Calu3 (cell line): ENCODE data around the gene RSPRY1. TPM values are rescaled to one million over a fixed set of nuclear protein-coding genes. Genes with fewer than 3 reads are reported as not detected.

Experiments
- BruUV-seq: library from RNA; stranded (reverse); fragments of 400-500 nt; replicated peaks from 2 replicates; lab custom pipeline; 2021; lab: Mats Ljungman, UMichigan
- CTCF ChIA-PET: fragments of 300-600 bp; sonication (Branson Sonifier 250); formaldehyde crosslinking; loops from one replicate; lab custom pipeline; 2022; ENCODE audit warnings: antibody characterized with exemption; lab: Charles Lee
- DNase-seq: peaks from one replicate; pipeline ENCODE4 v3.0.0; 2022
- H3K27ac Mint-ChIP-seq: one replicate; pipeline ENCODE4 v1.8.0; 2022; ENCODE audit warnings: mixed read lengths; ENCODE audit not compliant: unreplicated experiment
- H3K27me3 Mint-ChIP-seq: one replicate; pipeline ENCODE4 v1.8.0; 2022; ENCODE audit warnings: mixed read lengths; ENCODE audit not compliant: unreplicated experiment
- H3K36me3 Mint-ChIP-seq: one replicate; pipeline ENCODE4 v1.8.0; 2022; ENCODE audit warnings: mild to moderate bottlenecking, moderate library complexity, mixed read lengths; ENCODE audit not compliant: insufficient read depth, unreplicated experiment
- H3K4me1 Mint-ChIP-seq: one replicate; pipeline ENCODE4 v1.8.0; 2022; ENCODE audit warnings: mild to moderate bottlenecking, low read depth, mixed read lengths; ENCODE audit not compliant: unreplicated experiment
- H3K4me3 Mint-ChIP-seq: one replicate; pipeline ENCODE4 v1.8.0; 2022; ENCODE audit warnings: mild to moderate bottlenecking, low read depth, moderate library complexity, mixed read lengths; ENCODE audit not compliant: unreplicated experiment
- H3K9me3 Mint-ChIP-seq: one replicate; pipeline ENCODE4 v1.8.0; 2022; ENCODE audit warnings: low read depth, mixed read lengths; ENCODE audit not compliant: unreplicated experiment
- intact Hi-C: fragments of 100-400 bp; cut with micrococcal nuclease; formaldehyde crosslinking; loops from one replicate; pipeline ENCODE4 v1.10.0; 2022; ENCODE audit not compliant: unreplicated experiment
- total RNA-seq: library from RNA; stranded (reverse); gene quantifications from 2 replicates; pipeline ENCODE4 v1.2.3, GENCODE V29; 2022
- TF ChIP-seq, protein P1 (sequence below): fragments of 200-600 bp; IDR thresholded peaks from one replicate; pipeline ENCODE4 v1.8.0; 2022; ENCODE audit warnings: antibody characterized with exemption; ENCODE audit not compliant: unreplicated experiment

The RSPRY1 gene
- total RNA-seq, 1 experiment from 2014 or later, result 43.6 TPM

DNA sequence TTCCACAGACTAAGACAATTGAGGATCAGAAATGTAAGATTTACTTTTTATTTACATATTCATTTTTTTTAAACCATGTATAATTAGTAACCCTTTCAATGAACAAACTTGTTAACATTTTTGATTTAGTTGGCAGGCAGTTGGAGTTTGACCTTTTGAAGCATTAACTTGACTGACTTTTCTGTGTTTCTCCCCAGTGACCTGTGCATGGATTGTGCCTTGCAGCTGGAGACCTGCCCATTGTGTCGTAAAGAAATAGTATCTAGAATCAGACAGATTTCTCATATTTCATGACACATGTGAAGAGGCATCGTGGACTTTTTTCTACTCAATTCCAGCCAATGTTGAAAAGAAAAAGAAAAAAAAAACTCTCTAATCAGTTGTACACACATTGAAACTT, 52.6 kb downstream of the RSPRY1 start:
- no peak for DNase-seq
- CTCF ChIA-PET, result no interaction called here
- no peak overlapping the region for H3K27ac Mint-ChIP-seq
- intact Hi-C loops, result no loop called here
- TF ChIP-seq, protein P1, sequence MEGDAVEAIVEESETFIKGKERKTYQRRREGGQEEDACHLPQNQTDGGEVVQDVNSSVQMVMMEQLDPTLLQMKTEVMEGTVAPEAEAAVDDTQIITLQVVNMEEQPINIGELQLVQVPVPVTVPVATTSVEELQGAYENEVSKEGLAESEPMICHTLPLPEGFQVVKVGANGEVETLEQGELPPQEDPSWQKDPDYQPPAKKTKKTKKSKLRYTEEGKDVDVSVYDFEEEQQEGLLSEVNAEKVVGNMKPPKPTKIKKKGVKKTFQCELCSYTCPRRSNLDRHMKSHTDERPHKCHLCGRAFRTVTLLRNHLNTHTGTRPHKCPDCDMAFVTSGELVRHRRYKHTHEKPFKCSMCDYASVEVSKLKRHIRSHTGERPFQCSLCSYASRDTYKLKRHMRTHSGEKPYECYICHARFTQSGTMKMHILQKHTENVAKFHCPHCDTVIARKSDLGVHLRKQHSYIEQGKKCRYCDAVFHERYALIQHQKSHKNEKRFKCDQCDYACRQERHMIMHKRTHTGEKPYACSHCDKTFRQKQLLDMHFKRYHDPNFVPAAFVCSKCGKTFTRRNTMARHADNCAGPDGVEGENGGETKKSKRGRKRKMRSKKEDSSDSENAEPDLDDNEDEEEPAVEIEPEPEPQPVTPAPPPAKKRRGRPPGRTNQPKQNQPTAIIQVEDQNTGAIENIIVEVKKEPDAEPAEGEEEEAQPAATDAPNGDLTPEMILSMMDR, result no peak
- no peaks in the 10 kb centered on the region for H3K4me1 Mint-ChIP-seq
- no peaks in the 10 kb centered on the region for H3K9me3 Mint-ChIP-seq
- no TSS peak for BruUV-seq
- no peaks in the 10 kb centered on the region for H3K27me3 Mint-ChIP-seq
- no peak overlapping the region for H3K4me3 Mint-ChIP-seq
- H3K36me3 Mint-ChIP-seq, result peaks cover 30% of the 10 kb centered on the region

DNA sequence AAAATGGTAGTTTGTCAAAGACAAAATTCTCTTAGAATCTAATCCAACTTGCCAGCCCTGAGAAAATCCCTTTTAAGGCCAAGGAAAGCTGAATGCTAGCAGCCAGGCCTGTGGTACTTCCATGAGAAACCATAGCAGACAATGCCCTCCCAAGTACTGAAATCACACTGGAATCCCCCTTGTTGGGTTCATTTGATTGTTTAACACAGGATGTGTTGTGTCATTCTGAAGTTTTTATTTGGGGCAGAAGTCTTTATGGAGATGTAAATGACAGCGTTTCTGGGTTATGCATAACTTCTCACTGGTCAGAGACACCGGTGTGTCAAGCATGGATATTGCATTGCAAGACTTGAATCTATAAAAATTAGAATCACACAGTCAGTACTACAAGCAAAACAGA, 53.0 kb downstream of the RSPRY1 start:
- CTCF ChIA-PET, result no interaction called here
- TF ChIP-seq, protein P1, result no peak
- Mint-ChIP-seq H3K36me3 (peaks cover 29% of the 10 kb centered on the region), H3K27me3 (no peaks in the 10 kb centered on the region), H3K4me3 (no peak overlapping the region), H3K9me3 (no peaks in the 10 kb centered on the region), H3K27ac (no peak overlapping the region), H3K4me1 (peaks cover under 1% of the 10 kb centered on the region)
- intact Hi-C loops, result no loop called here
- no TSS peak for BruUV-seq
- DNase-seq, result no peak

DNA sequence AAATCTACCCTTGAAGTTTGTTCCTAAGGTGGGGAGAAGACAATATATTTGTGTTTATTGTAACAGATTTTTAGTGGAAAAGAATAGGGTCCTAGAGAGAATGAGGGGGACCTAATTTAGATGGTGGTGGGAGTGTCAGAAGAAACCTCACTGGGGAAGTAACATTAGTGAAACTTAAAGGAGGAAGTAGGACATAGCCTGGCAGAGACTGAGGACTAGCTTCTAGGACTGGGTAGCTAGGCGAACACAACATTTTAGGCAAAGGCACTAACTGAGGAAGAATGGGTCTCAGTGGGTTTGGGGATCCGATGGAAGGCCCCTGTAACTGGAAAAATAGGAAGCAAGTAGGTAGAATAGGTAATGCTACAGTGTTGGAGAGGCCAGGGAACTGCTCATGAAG, 54.7 kb downstream of the RSPRY1 start:
- Mint-ChIP-seq H3K4me1 (peaks cover 9% of the 10 kb centered on the region), H3K36me3 (peaks cover 38% of the 10 kb centered on the region), H3K9me3 (no peaks in the 10 kb centered on the region), H3K4me3 (no peak overlapping the region), H3K27ac (peak overlapping the region; percentile 1), H3K27me3 (no peaks in the 10 kb centered on the region)
- no peak for DNase-seq
- BruUV-seq, result no TSS peak
- CTCF ChIA-PET, result no interaction called here
- TF ChIP-seq, protein P1, result no peak
- intact Hi-C loops, result loop anchor here (5.0 kb wide), 1 partner anchor 49 kb away; no protein-coding TSS in a partner anchor

DNA sequence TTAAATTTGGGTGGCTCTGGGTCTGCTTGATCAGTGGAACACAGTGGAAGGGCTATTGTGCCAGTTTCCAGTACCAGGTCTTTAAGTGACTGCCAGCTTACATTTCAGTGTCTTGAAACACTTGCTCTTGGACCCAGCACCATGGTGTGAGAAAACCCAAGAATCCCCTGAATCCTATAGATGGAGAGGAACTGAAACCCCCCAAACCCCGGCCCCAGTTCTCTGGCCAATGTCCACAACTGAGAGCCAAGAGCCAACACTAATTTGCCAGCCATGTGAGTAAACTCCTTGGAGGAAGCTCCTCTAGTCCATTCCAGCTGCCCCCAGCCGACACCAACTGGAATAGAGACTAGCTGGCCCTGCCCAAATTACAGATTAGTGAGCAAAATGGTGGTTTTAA, 56.5 kb downstream of the RSPRY1 start:
- Mint-ChIP-seq H3K27ac (no peak overlapping the region), H3K9me3 (no peaks in the 10 kb centered on the region), H3K27me3 (no peaks in the 10 kb centered on the region), H3K4me3 (no peak overlapping the region), H3K4me1 (peaks cover 13% of the 10 kb centered on the region), H3K36me3 (peaks cover 37% of the 10 kb centered on the region)
- BruUV-seq, result no TSS peak
- no peak for DNase-seq
- TF ChIP-seq, protein P1, result no peak
- intact Hi-C loops, result loop anchor here (5.0 kb wide), 1 partner anchor 50 kb away; no protein-coding TSS in a partner anchor
- CTCF ChIA-PET, result no interaction called here
